Esophagus squamous epithelium (tissue), 5 donors: ENCODE measurements around the gene PRMT7. TPM values are rescaled to one million over a fixed set of nuclear protein-coding genes. Genes with fewer than 3 reads are reported as not detected.

Experiments
- DNase-seq: peaks from one replicate; lab custom pipeline; 2025; lab: John Stamatoyannopoulos, UW
- H3K27ac ChIP-seq, 4 donors: fragments of 200-600 bp; sonication (generic); one replicate each; pipeline ENCODE4 v1.5.1; 2016 to 2019; ENCODE audit warnings: mild to moderate bottlenecking in 1 of 4
- H3K27me3 ChIP-seq, 4 donors: fragments of 200-600 bp; sonication (generic); 1 replicate in 3 of 4; 2 replicates in 1 of 4; pipeline versions ENCODE4 v1.5.1 to v1.6.0; 2017 to 2021; ENCODE audit warnings: antibody characterized with exemption in 1 of 4
- H3K36me3 ChIP-seq, 3 donors: fragments of 200-600 bp; sonication (generic); one replicate each; pipeline ENCODE4 v1.5.1; 2016 to 2019
- H3K4me1 ChIP-seq, 3 donors: fragments of 200-600 bp; sonication (generic); one replicate each; pipeline ENCODE4 v1.5.1; 2017 to 2019
- H3K4me3 ChIP-seq, 4 donors: fragments of 200-600 bp; sonication (generic); 1 replicate in 3 of 4; 2 replicates in 1 of 4; pipeline ENCODE4 v1.5.1; 2016 to 2019; ENCODE audit warnings: mild to moderate bottlenecking in 2 of 4, moderate library complexity in 1 of 4
- H3K9me3 ChIP-seq, 3 donors: fragments of 200-600 bp; sonication (generic); one replicate each; pipeline ENCODE4 v1.5.1; 2016 to 2019
- CTCF ChIP-seq, 6 experiments: fragments of 450-650 bp in 4 of 6; fragments of 200-600 bp in 2 of 6; sonication (generic) in 2 of 6; IDR thresholded peaks; one replicate each; pipeline ENCODE4 v1.5.1; 2016 to 2019; ENCODE audit warnings: antibody characterized with exemption in 6 of 6, mild to moderate bottlenecking in 4 of 6, moderate library complexity in 4 of 6
- POLR2A ChIP-seq, 4 donors: fragments of 450-650 bp; IDR thresholded peaks; one replicate each; pipeline ENCODE4 v1.6.1; 2017; ENCODE audit warnings: antibody characterized with exemption in 4 of 4, mild to moderate bottlenecking in 4 of 4, moderate library complexity in 3 of 4
- WGBS, 2 donors: methylation state at CpG; one replicate each; pipeline ENCODE4 v1.1.5; 2018; 5-methylcytosine and 5-hydroxymethylcytosine counted together
- intact Hi-C: fragments of 100-400 bp; cut with DNase I; formaldehyde crosslinking; loops from one replicate; pipeline ENCODE4 v1.15.0; 2022
- total RNA-seq, 4 donors: library from RNA; depleted of rRNA; stranded (reverse); fragments of >200 nt; gene quantifications; one replicate each; pipeline ENCODE4 v1.1.0, GENCODE V29; 2016
- donor health status: DM: yes; HTN: yes; CAD: no.

Gene PRMT7
- total RNA-seq = 10 to 100 TPM; 15.2 to 35.7 (median 21.2) TPM

DNA sequence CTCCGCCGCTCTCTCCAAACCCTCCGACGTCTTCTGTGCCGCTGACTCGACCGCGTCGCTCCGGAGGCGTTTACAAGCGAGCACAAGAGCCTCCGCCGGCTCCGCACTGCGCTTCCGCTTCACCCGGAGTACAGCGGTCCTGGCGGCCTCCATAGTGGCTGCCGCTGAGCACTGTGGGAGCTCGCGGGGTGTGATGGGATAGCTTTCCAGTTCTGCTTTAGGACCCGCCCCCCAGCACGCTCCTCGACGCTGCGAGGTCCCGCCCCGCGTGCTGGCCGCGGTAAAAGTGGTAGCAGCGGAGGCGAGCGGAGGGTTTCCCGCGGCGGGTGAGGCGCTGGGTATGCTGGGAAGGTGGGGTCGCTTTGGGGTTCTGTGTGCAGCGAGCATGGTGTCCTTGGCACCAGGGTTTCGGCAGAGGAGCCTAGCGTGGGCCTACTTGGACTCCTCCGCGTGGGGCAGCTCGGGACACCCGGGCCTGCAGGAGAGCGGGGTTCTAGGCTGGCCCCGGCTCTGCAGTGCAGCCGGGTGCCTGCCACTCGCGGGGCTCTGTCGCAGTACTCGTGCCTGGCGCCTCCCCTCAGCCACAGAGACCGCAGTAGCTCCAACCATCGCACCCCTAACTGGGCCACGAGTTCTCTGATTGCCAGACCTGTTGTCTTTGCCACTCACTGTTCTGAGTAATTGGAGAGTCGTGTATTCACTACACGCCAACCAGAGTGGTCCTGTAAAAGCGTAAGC is at the start of gene PRMT7, which contains the start of gene SLC7A6OS:
Gene PRMT7 (plus strand): TSS at position 246 of the 738 bp plus-strand sequence. CDS start 4,961 bp downstream, outside the sequence.
Gene SLC7A6OS (minus strand): TSS at position 173 of the 738 bp plus-strand sequence. CDS start 20 bp downstream, at position 153.
- Histone ChIP-seq H3K9me3 (no peaks in the 10 kb centered on the region), H3K27me3 (no peaks in the 10 kb centered on the region), H3K27ac (peak within 1 kb of the TSS; percentile 81 to 89 (median 87)), H3K4me1 (peaks cover 16 to 50% (median 28%) of the 10 kb centered on the region in 3 donors), H3K36me3 (peaks cover 0 to 49% (median 8%) of the 10 kb centered on the region in 3 donors), H3K4me3 (peak within 1 kb of the TSS; percentile 67 to 98 (median 78))
- peak; percentile 80 for DNase-seq
- TF ChIP-seq CTCF (IDR thresholded peaks at IDR 0.05) (peak in 3 of 6 experiments; percentile 4 to 69 (median 45)), POLR2A (IDR thresholded peaks at IDR 0.05) (peak in 3 of 4 donors; percentile 58 to 77 (median 68))
- intact Hi-C loops = loop anchor here (10.0 kb wide), 1 partner anchor 56 kb away; no protein-coding TSS in a partner anchor
- 0 to 2% methylated on average over 6 to 25 of the region's 62 CpGs for WGBS, 2 donors

DNA sequence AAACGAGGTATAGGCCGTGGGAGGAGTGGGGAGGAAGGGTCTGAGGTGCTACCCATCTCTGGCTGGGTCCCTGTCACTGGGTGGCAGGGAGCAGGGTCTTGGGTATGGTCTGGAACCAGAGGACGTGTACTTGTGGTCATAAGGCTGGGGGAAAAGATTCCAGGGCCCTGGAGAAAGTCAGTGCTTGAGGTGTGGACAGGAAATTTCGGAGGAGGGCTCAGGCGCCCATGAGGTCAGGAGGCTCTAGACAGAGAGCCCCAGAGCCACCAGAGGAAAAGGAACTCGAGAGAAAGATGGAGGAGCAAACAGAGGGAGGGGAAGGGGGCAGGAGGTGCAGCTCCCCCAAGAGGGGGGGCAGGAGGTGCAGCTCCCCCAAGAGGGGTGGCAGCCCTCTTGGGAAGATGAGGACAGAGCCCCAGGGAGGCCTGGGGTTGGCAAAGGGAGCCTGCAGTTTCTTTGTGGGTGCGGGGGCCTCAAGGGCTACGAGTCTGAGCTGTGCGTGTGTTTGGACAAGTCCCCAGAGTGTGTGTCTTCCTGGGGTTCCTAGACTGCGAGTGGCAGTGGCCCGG is 47.2 kb upstream of the PRMT7 start:
- TF ChIP-seq CTCF (IDR thresholded peaks at IDR 0.05) = no peak
- no peak for TF ChIP-seq POLR2A (IDR thresholded peaks at IDR 0.05)
- intact Hi-C loops = no loop called here
- H3K27me3 ChIP-seq = no peaks in the 10 kb centered on the region
- no peaks in the 10 kb centered on the region for H3K9me3 ChIP-seq
- peak overlapping the region; percentile 92 to 99 (median 94) for H3K27ac ChIP-seq
- H3K4me1 ChIP-seq = peaks cover 15 to 50% (median 15%) of the 10 kb centered on the region in 3 donors
- peak overlapping the region; percentile 71 to 95 (median 81) for H3K4me3 ChIP-seq
- DNase-seq = no peak
- H3K36me3 ChIP-seq = peaks cover 5 to 22% (median 6%) of the 10 kb centered on the region in 3 donors
- WGBS, 2 donors = 43 to 66% methylated on average over 7 to 9 of the region's 11 CpGs

- peaks cover 15 to 54% (median 15%) of the 10 kb centered on the region in 3 donors for H3K4me1 ChIP-seq
Measured at GRCh38 chr16:68264128-68265077, 46.4 kb upstream of the PRMT7 start, which contains the start of gene SLC7A6. SLC7A6 (plus strand) TSS chr16:68264526; CDS start chr16:68274727, 10,201 bp downstream.

More at GRCh38 chr16:68264128-68265077, 46.4 kb upstream of the PRMT7 start, which contains the start of gene SLC7A6:
- TF ChIP-seq POLR2A (IDR thresholded peaks at IDR 0.05) (peak in 2 of 4 donors; percentile 65 to 71), CTCF (IDR thresholded peaks at IDR 0.05) (peak; percentile 41 to 68 (median 64))
- no peaks in the 10 kb centered on the region for H3K27me3 ChIP-seq
- no peaks in the 10 kb centered on the region for H3K9me3 ChIP-seq
- 0 to 3% methylated on average over 17 to 37 of the region's 123 CpGs for WGBS, 2 donors
- peak within 1 kb of the TSS; percentile 92 to 99 (median 94) for H3K27ac ChIP-seq
- H3K4me3 ChIP-seq = peak within 1 kb of the TSS; percentile 71 to 95 (median 81)
- DNase-seq = no peak
- peaks cover 5 to 15% (median 6%) of the 10 kb centered on the region in 3 donors for H3K36me3 ChIP-seq
- intact Hi-C loops = no loop called here
